Measurements from ENCODE around the gene CRB1.

The CRB1 gene

GRCh38 chr1:197304638-197305200 lies 36.7 kb downstream of the CRB1 start:
- no peak for DNase-seq

GRCh38 chr1:197305925-197306324 lies 37.9 kb downstream of the CRB1 start:
- DNase-seq, result no peak

GRCh38 chr1:197306381-197307062 lies 38.5 kb downstream of the CRB1 start:
- DNase-seq, result no peak

- DNase-seq, result no peak
Observed at GRCh38 chr1:197307136-197307535, 39.1 kb downstream of the CRB1 start.

- DNase-seq, result no peak
Observed at GRCh38 chr1:197307551-197307950, 39.5 kb downstream of the CRB1 start.

- no peak for DNase-seq
Observed at GRCh38 chr1:197311081-197311480, 43.0 kb downstream of the CRB1 start.

- no peak for DNase-seq
Observed at GRCh38 chr1:197312163-197312562, 44.1 kb downstream of the CRB1 start.

- DNase-seq, result no peak
Observed at GRCh38 chr1:197313713-197314112, 45.7 kb downstream of the CRB1 start.

GRCh38 chr1:197314682-197315081 lies 46.6 kb downstream of the CRB1 start:
- DNase-seq, result no peak

GRCh38 chr1:197319631-197320030 lies 51.6 kb downstream of the CRB1 start:
- no peak for DNase-seq

GRCh38 chr1:197320991-197321531 lies 53.0 kb downstream of the CRB1 start:
- DNase-seq, result no peak

- no peak for DNase-seq
Observed at GRCh38 chr1:197321811-197322210, 53.8 kb downstream of the CRB1 start.

GRCh38 chr1:197327776-197328364 lies 59.8 kb downstream of the CRB1 start:
- DNase-seq, result no peak

GRCh38 chr1:197330213-197330612 lies 62.2 kb downstream of the CRB1 start:
- DNase-seq, result no peak

GRCh38 chr1:197331565-197331964 lies 63.5 kb downstream of the CRB1 start:
- no peak for DNase-seq

GRCh38 chr1:197333041-197333440 lies 65.0 kb downstream of the CRB1 start:
- DNase-seq, result no peak

- DNase-seq, result no peak
Observed at GRCh38 chr1:197336571-197336970, 68.5 kb downstream of the CRB1 start.

- DNase-seq, result no peak
Observed at GRCh38 chr1:197339106-197340060, 71.3 kb downstream of the CRB1 start.

- no peak for DNase-seq
Observed at GRCh38 chr1:197341626-197342025, 73.6 kb downstream of the CRB1 start.

- DNase-seq, result no peak
Observed at GRCh38 chr1:197342044-197342565, 74.1 kb downstream of the CRB1 start.

GRCh38 chr1:197342669-197343068 lies 74.6 kb downstream of the CRB1 start:
- DNase-seq, result no peak

GRCh38 chr1:197343663-197344273 lies 75.7 kb downstream of the CRB1 start:
- no peak for DNase-seq

All from activated CD4-positive, alpha-beta T cell treated with anti-CD3 and anti-CD28 coated beads, Interleukin-2, Interleukin-6, amounts not matched to agents 100 ng/mL and 50 ng/mL, durations not matched to agents 16 hours and 8 hours (primary cell).